Anterior cingulate cortex (tissue), 58 donors: ENCODE results near the gene TMEM141.

Source experiments
- DNase-seq, 58 donors: peaks; one replicate each; lab custom pipeline; 2025; lab: John Stamatoyannopoulos, UW

The TMEM141 gene

GRCh38 chr9:136842380-136842948 is 51.3 kb downstream of the TMEM141 start, which contains the start of gene AJM1:
Gene AJM1, plus strand, starts transcription at chr9:136842478. Its CDS starts 1,937 bp downstream, at chr9:136844415.
- peak; percentile 31 to 90 (median 72) for DNase-seq
